Endothelial cell (in vitro differentiated cells): ENCODE measurements around the gene CYP27A1. TPM values are rescaled to one million over a fixed set of nuclear protein-coding genes. Genes with fewer than 3 reads are reported as not detected.

Experiments used
- DNase-seq: peaks from one replicate; pipeline ENCODE4 v3.0.0; 2021; ENCODE audit warnings: low spot score
- H3K27ac Mint-ChIP-seq: one replicate; pipeline ENCODE4 v1.8.0; 2021; ENCODE audit warnings: mixed read lengths, inconsistent platforms; ENCODE audit not compliant: unreplicated experiment
- H3K27me3 Mint-ChIP-seq: one replicate; pipeline ENCODE4 v1.8.0; 2021; ENCODE audit warnings: mild to moderate bottlenecking, moderate library complexity, mixed read lengths, inconsistent platforms; ENCODE audit not compliant: unreplicated experiment
- H3K36me3 Mint-ChIP-seq: one replicate; pipeline ENCODE4 v1.8.0; 2021; ENCODE audit warnings: mild to moderate bottlenecking, low read depth, mixed read lengths, inconsistent platforms; ENCODE audit not compliant: unreplicated experiment
- H3K4me1 Mint-ChIP-seq: one replicate; pipeline ENCODE4 v1.8.0; 2021; ENCODE audit warnings: mild to moderate bottlenecking, mixed read lengths, inconsistent platforms; ENCODE audit not compliant: unreplicated experiment
- H3K4me3 Mint-ChIP-seq: one replicate; pipeline ENCODE4 v1.8.0; 2021; ENCODE audit warnings: mild to moderate bottlenecking, mixed read lengths, inconsistent platforms; ENCODE audit not compliant: unreplicated experiment
- H3K9me3 Mint-ChIP-seq: one replicate; pipeline ENCODE4 v1.8.0; 2021; ENCODE audit warnings: mixed read lengths, inconsistent platforms; ENCODE audit not compliant: unreplicated experiment
- long read RNA-seq: library from polyadenylated mRNA; unstranded; transcript quantifications from one replicate; pipeline ENCODE4 v2.0.0, GENCODE V29; 2020; ENCODE audit not compliant: unreplicated experiment
- total RNA-seq: library from RNA; stranded (reverse); fragmentation: NEBNext Ultra II Directional; extraction: Animal tissue kit (Norgen Biotek cat#: 25700); gene quantifications from one replicate; pipeline ENCODE4 v1.2.1, GENCODE V29; 2021; ENCODE audit not compliant: unreplicated experiment
- TF ChIP-seq, protein P1 (sequence below): fragments of 200-600 bp; sonication (generic); IDR thresholded peaks from one replicate; pipeline ENCODE4 v1.5.0; 2021; ENCODE audit warnings: antibody characterized with exemption; ENCODE audit not compliant: unreplicated experiment

CYP27A1 gene
- 9.0 TPM for total RNA-seq
- long read RNA-seq, transcript CYP27A1-201 (9 exons, 2,286 nt), result major isoform, 8 of 9 reads
- long read RNA-seq, partial matches to known transcripts, result 0 of 9 reads
- long read RNA-seq, other reads (novel, unspliced or antisense), result 1 of 9 reads

DNA sequence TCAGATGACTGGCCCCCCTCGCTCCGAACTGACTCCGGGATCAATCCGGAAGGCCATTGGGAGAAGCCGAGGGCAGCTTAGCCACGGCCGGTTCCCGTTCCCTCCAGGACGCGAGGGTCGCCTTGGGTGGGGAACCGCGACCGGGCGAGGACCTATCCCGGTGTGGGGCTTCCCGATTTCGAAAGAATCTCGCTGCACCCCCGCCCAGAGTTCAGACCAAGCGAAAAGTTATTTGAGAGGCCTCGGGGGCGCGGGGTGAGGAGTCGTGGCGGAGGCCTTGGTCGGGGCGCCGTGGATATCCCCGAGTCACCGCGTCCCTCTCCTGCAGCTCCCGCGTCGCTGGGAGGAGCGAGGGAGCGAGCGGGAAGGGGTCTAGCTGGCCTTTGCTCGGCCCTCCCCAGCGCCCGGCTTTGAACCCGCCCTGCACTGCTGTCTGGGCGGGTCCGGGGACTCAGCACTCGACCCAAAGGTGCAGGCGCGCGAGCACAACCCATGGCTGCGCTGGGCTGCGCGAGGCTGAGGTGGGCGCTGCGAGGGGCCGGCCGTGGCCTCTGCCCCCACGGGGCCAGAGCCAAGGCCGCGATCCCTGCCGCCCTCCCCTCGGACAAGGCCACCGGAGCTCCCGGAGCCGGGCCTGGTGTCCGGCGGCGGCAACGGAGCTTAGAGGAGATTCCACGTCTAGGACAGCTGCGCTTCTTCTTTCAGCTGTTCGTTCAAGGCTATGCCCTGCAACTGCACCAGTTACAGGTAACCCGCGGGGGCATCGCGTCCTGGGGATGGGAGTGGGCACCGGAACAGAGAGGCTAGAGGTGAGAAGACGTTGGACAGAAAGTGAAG lies at the start of gene CYP27A1:
Gene CYP27A1 (plus strand): TSS at position 457 of the 837 bp plus-strand sequence. CDS start 36 bp downstream, at position 493.
- peak; percentile 38 for DNase-seq
- Mint-ChIP-seq H3K9me3 (peaks cover 5% of the 10 kb centered on the region), H3K36me3 (peaks cover 6% of the 10 kb centered on the region), H3K4me3 (peak within 1 kb of the TSS; percentile 89), H3K27ac (peak within 1 kb of the TSS; percentile 72), H3K27me3 (peaks cover 11% of the 10 kb centered on the region), H3K4me1 (peaks cover 32% of the 10 kb centered on the region)
- TF ChIP-seq, protein P1, sequence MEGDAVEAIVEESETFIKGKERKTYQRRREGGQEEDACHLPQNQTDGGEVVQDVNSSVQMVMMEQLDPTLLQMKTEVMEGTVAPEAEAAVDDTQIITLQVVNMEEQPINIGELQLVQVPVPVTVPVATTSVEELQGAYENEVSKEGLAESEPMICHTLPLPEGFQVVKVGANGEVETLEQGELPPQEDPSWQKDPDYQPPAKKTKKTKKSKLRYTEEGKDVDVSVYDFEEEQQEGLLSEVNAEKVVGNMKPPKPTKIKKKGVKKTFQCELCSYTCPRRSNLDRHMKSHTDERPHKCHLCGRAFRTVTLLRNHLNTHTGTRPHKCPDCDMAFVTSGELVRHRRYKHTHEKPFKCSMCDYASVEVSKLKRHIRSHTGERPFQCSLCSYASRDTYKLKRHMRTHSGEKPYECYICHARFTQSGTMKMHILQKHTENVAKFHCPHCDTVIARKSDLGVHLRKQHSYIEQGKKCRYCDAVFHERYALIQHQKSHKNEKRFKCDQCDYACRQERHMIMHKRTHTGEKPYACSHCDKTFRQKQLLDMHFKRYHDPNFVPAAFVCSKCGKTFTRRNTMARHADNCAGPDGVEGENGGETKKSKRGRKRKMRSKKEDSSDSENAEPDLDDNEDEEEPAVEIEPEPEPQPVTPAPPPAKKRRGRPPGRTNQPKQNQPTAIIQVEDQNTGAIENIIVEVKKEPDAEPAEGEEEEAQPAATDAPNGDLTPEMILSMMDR, result no peak

DNA sequence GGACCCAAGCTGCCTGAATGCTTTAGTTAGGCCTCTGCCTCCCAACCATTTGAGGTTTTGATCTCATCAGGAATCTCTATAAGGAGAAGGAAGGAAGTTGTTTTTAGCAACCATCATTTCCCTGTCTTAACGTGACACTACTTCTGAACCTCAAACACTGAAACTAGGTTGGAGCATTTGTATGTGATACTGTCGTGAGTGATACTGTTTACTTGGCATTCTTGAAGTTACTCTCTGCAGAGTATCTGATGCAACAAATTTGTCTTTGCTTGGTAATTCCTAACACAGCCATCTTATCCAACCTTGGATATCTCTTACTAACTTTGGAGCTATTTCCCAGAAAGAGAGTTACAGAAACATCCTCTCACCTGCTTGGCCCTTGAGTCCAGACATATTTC lies 49.2 kb upstream of the CYP27A1 start:
- peaks cover 15% of the 10 kb centered on the region for H3K36me3 Mint-ChIP-seq
- TF ChIP-seq, protein P1, result no peak
- peaks cover 1% of the 10 kb centered on the region for H3K27me3 Mint-ChIP-seq
- peaks cover 20% of the 10 kb centered on the region for H3K4me1 Mint-ChIP-seq
- no peak overlapping the region for H3K27ac Mint-ChIP-seq
- no peak overlapping the region for H3K4me3 Mint-ChIP-seq
- DNase-seq, result no peak
- peaks cover 2% of the 10 kb centered on the region for H3K9me3 Mint-ChIP-seq

DNA sequence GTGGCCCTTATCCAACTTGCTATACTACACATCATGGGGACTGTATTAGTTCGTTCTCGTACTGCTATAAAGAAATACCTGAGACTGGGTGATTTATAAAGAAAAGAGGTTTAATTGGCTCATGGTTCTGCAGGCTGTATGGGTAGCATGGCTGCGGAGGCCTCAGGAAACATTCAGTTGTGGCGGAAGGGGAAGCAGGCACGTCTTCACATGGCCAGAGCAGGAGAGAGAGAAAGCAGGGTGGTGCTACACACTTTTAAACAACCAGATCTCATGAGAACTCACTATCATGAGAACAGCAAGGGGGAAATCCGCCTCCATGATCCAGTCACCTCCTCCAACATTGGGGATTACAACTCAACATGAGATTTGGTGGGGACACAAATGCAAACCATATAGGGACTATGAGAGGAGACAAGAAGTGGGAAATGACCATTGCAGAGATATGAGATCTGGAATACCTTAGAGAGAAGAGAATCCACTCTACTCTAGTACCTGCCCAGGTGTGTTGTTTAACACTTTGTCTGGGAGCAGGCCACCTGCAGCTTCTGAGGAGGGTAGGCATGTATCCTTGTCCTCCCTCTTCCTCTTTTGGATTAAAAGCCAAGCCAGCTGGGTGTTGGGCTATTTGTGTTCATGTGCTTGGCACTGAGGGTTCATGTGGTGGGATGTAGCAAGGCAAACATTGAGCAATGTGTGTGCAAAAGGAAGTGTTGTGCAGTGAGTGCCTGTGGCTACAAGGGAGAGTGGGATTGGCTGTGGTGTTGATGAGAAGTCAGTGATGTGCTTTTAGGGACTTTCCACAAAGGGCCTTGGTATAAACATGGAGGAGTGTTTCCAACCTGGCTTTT lies 48.6 kb upstream of the CYP27A1 start:
- no peaks in the 10 kb centered on the region for H3K27me3 Mint-ChIP-seq
- no peak overlapping the region for H3K4me3 Mint-ChIP-seq
- DNase-seq, result no peak
- TF ChIP-seq, protein P1, result no peak
- H3K27ac Mint-ChIP-seq, result no peak overlapping the region
- H3K36me3 Mint-ChIP-seq, result peaks cover 19% of the 10 kb centered on the region
- no peaks in the 10 kb centered on the region for H3K9me3 Mint-ChIP-seq
- H3K4me1 Mint-ChIP-seq, result peaks cover 20% of the 10 kb centered on the region

DNA sequence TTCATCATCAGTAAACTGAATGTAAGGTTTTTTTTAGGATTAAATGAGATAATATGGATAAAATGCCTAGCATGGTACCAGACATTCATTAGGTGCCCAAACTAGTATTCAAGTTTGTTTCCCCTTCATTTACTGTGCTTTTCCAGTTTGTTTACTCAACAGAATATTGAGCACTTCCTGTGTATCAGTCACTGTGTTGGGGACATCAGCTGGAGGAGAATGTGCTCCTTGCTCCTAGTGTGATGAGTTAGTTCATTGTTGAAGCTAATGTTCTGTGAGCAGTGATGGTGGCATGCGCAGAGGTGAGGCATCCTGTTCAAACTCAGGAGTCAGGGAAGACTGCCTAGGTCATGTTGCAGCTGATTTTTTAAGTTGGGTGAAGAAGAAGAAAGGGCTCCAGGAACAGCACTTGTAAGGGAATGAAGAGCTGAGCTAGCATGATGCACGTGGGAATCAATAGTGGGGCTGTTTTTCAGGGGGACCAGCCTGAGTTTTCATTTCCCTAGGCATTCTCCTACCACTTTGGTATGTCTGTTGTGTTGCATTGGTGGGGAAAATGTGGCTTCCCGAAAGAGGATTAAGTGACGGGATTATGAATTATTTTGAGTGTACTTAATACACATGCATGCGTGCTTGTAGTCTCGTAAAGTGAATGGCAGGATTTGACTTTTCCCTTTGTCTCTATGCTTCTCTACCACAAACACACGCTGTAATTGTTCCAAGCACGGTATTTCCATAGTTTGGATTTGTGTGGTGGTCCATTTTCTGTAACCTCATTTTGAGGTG lies 47.6 kb upstream of the CYP27A1 start:
- Mint-ChIP-seq H3K4me1 (peaks cover 20% of the 10 kb centered on the region), H3K27ac (no peak overlapping the region), H3K27me3 (no peaks in the 10 kb centered on the region), H3K36me3 (peaks cover 19% of the 10 kb centered on the region), H3K9me3 (no peaks in the 10 kb centered on the region), H3K4me3 (no peak overlapping the region)
- DNase-seq, result no peak
- TF ChIP-seq, protein P1, result no peak
